Uterus (tissue), 2 donors: ENCODE measurements around the gene SMARCAL1.

Experiments used
- CTCF ChIP-seq, 4 experiments: fragments of 200-600 bp in 2 of 4; fragments of 450-650 bp in 2 of 4; sonication (generic) in 2 of 4; IDR thresholded peaks; one replicate each; pipeline ENCODE4 v1.5.1; 2016 to 2019; ENCODE audit warnings: antibody characterized with exemption in 4 of 4, mild to moderate bottlenecking in 2 of 4, moderate library complexity in 1 of 4
- POLR2A ChIP-seq, 2 donors: fragments of 450-650 bp; IDR thresholded peaks; one replicate each; pipeline ENCODE4 v1.6.1; 2016; ENCODE audit warnings: antibody characterized with exemption in 2 of 2, mild to moderate bottlenecking in 1 of 2, moderate library complexity in 1 of 2

- no peak for TF ChIP-seq CTCF (IDR thresholded peaks at IDR 0.05)
- no peak for TF ChIP-seq POLR2A (IDR thresholded peaks at IDR 0.05)
These were observed 87.4 kb downstream of the SMARCAL1 start for GRCh38 chr2:216499641-216500218.
